Trophoblast cell (in vitro differentiated cells and primary cell): ENCODE data around the gene BPGM.

Source experiments
- DNase-seq, 2 donors: peaks; one replicate each; pipeline ENCODE4 v3.0.0-alpha.2; 2016
- H2AFZ ChIP-seq: 2 replicates; pipeline ENCODE4 v1.6.1; 2013; ENCODE audit warnings: low read length, moderate library complexity, mild to moderate bottlenecking; ENCODE audit not compliant: insufficient read depth, poor library complexity
- H2AK5ac ChIP-seq: 2 replicates; pipeline ENCODE4 v1.6.1; 2013; ENCODE audit warnings: mild to moderate bottlenecking, low read length
- H2BK120ac ChIP-seq: 2 replicates; pipeline ENCODE4 v1.6.1; 2013; ENCODE audit warnings: low read length, mild to moderate bottlenecking, moderate library complexity; ENCODE audit not compliant: insufficient read depth, poor library complexity
- H2BK12ac ChIP-seq: 2 replicates; pipeline ENCODE4 v1.6.1; 2013; ENCODE audit warnings: mild to moderate bottlenecking, low read length, moderate library complexity
- H2BK5ac ChIP-seq: 2 replicates; pipeline ENCODE4 v1.6.1; 2013; ENCODE audit warnings: low read length, low read depth, moderate library complexity, mild to moderate bottlenecking; ENCODE audit not compliant: poor library complexity
- H3K14ac ChIP-seq: 2 replicates; pipeline ENCODE4 v1.6.1; 2013; ENCODE audit warnings: mild to moderate bottlenecking, low read length
- H3K18ac ChIP-seq: 2 replicates; pipeline ENCODE4 v1.6.1; 2013; ENCODE audit warnings: mild to moderate bottlenecking, low read length
- H3K23ac ChIP-seq: 2 replicates; pipeline ENCODE4 v1.6.1; 2013; ENCODE audit warnings: low read length
- H3K27ac ChIP-seq: 2 replicates; pipeline ENCODE4 v1.5.1; 2013; ENCODE audit warnings: low read depth, mild to moderate bottlenecking, inconsistent platforms, low read length, moderate library complexity
- H3K27me3 ChIP-seq: 2 replicates; pipeline ENCODE4 v1.6.1; 2013; ENCODE audit warnings: inconsistent platforms, mild to moderate bottlenecking, low read length, moderate library complexity; ENCODE audit not compliant: insufficient read depth
- H3K36me3 ChIP-seq, 2 experiments: 1 replicate in 1 of 2; 2 replicates in 1 of 2; pipeline ENCODE4 v1.6.1; 2013; ENCODE audit warnings: low read length in 2 of 2, mild to moderate bottlenecking in 2 of 2, moderate library complexity in 1 of 2; ENCODE audit not compliant: insufficient read depth in 2 of 2, control insufficient read depth in 1 of 2
- H3K4ac ChIP-seq: 2 replicates; pipeline ENCODE4 v1.6.1; 2013; ENCODE audit warnings: low read depth, mild to moderate bottlenecking, low read length, moderate library complexity
- H3K4me1 ChIP-seq, 2 experiments: 1 replicate in 1 of 2; 2 replicates in 1 of 2; pipeline ENCODE4 v1.6.1; 2013; ENCODE audit warnings: low read length in 2 of 2, mild to moderate bottlenecking in 2 of 2, moderate library complexity in 1 of 2; ENCODE audit not compliant: insufficient read depth in 2 of 2, control insufficient read depth in 1 of 2
- H3K4me2 ChIP-seq: 2 replicates; pipeline ENCODE4 v1.6.1; 2013; ENCODE audit warnings: inconsistent platforms, mild to moderate bottlenecking, low read length, moderate library complexity
- H3K4me3 ChIP-seq: 2 replicates; pipeline ENCODE4 v1.5.1; 2013; ENCODE audit warnings: mild to moderate bottlenecking, low read depth, low read length, inconsistent platforms
- H3K79me1 ChIP-seq: one replicate; pipeline ENCODE4 v1.6.1; 2013; ENCODE audit warnings: low read length
- H3K79me2 ChIP-seq: 2 replicates; pipeline ENCODE4 v1.6.1; 2013; ENCODE audit warnings: low read length, mild to moderate bottlenecking; ENCODE audit not compliant: control insufficient read depth, insufficient read depth, poor library complexity
- H3K9ac ChIP-seq: 2 replicates; pipeline ENCODE4 v1.6.1; 2013; ENCODE audit warnings: mild to moderate bottlenecking, low read length
- H3K9me3 ChIP-seq: 2 replicates; pipeline ENCODE4 v1.6.1; 2013; ENCODE audit warnings: low read depth, mild to moderate bottlenecking, control low read depth, inconsistent platforms, low read length; ENCODE audit not compliant: insufficient read depth
- H4K12ac ChIP-seq: 2 replicates; pipeline ENCODE4 v1.6.1; 2013; ENCODE audit warnings: low read depth, mild to moderate bottlenecking, low read length, moderate library complexity
- H4K8ac ChIP-seq: 2 replicates; pipeline ENCODE4 v1.6.1; 2013; ENCODE audit warnings: low read depth, mild to moderate bottlenecking, low read length, moderate library complexity
- H4K91ac ChIP-seq: one replicate; pipeline ENCODE4 v1.6.1; 2013; ENCODE audit warnings: low read depth, mild to moderate bottlenecking, low read length, moderate library complexity
- WGBS: extraction: QIAGEN DNeasy Blood & Tissue Kit; methylation state at CpG from one replicate; pipeline ENCODE4 v1.1.7; 2013; ENCODE audit warnings: missing lambda C conversion rate; ENCODE audit not compliant: insufficient read length, insufficient coverage; ENCODE audit errors: extremely low coverage; 5-methylcytosine and 5-hydroxymethylcytosine counted together

The BPGM gene

GRCh38 chr7:134692344-134692705 is 45.7 kb downstream of the BPGM start:
- Histone ChIP-seq H2AK5ac (no peak overlapping the region), H3K18ac (no peak overlapping the region), H3K27ac (no peak overlapping the region), H3K9ac (no peak overlapping the region), H3K4me3 (no peak overlapping the region), H4K12ac (no peak overlapping the region), H3K14ac (no peak overlapping the region), H3K27me3 (no peaks in the 10 kb centered on the region), H2BK5ac (no peak overlapping the region), H3K36me3 (no peaks in the 10 kb centered on the region), H3K9me3 (no peaks in the 10 kb centered on the region), H3K4me1 (peaks cover 9 to 11% of the 10 kb centered on the region in 2 experiments), H3K4me2 (no peak overlapping the region), H4K8ac (no peak overlapping the region), H3K23ac (no peak overlapping the region), H2BK120ac (no peak overlapping the region), H2BK12ac (no peak overlapping the region), H4K91ac (no peak overlapping the region), H3K79me1 (peaks cover 15% of the 10 kb centered on the region), H3K79me2 (peaks cover 4% of the 10 kb centered on the region), H2AFZ (no peak overlapping the region), H3K4ac (no peak overlapping the region)
- WGBS = no CpG with 5 or more reads among the region's 2 CpGs
- DNase-seq = peak; percentile 79 to 82

GRCh38 chr7:134693256-134693655 is 46.6 kb downstream of the BPGM start:
- Histone ChIP-seq H3K18ac (no peak overlapping the region), H4K8ac (no peak overlapping the region), H3K79me1 (peaks cover 12% of the 10 kb centered on the region), H3K27me3 (no peaks in the 10 kb centered on the region), H2AK5ac (no peak overlapping the region), H3K27ac (no peak overlapping the region), H4K12ac (no peak overlapping the region), H4K91ac (no peak overlapping the region), H2BK120ac (no peak overlapping the region), H3K9ac (no peak overlapping the region), H3K14ac (no peak overlapping the region), H3K4me3 (no peak overlapping the region), H3K23ac (no peak overlapping the region), H2BK12ac (no peak overlapping the region), H3K36me3 (no peaks in the 10 kb centered on the region), H3K4me1 (peaks cover 9 to 11% of the 10 kb centered on the region in 2 experiments), H3K9me3 (no peaks in the 10 kb centered on the region), H3K79me2 (peaks cover 4% of the 10 kb centered on the region), H3K4me2 (no peak overlapping the region), H3K4ac (no peak overlapping the region), H2AFZ (no peak overlapping the region), H2BK5ac (no peak overlapping the region)
- no peak for DNase-seq
- no CpG with 5 or more reads among the region's 4 CpGs for WGBS

DNA sequence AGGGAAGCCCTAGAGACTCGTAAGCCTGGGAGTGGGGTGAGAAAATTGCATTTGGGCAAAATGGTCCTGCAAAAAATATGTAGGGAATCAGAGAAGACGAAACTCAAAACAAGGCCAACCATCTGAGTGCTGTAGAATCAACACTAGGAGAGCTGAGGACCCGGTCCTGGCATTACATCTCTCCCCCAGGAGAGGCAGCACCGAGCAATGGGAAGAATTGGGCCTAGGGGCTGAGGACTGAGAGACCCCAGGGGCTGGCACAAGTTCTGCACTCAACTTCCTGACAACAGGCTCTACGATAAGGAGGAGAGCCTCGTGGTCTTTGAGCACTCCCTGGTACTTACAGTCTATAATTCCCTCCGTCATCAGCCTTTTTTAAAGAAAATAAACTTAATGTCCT is 47.6 kb downstream of the BPGM start:
- no peak overlapping the region for H2AK5ac ChIP-seq
- H4K12ac ChIP-seq = no peak overlapping the region
- no peak overlapping the region for H2AFZ ChIP-seq
- H3K27me3 ChIP-seq = no peaks in the 10 kb centered on the region
- no peaks in the 10 kb centered on the region for H3K36me3 ChIP-seq
- peaks cover 4% of the 10 kb centered on the region for H3K79me2 ChIP-seq
- no peak overlapping the region for H2BK12ac ChIP-seq
- peaks cover 12% of the 10 kb centered on the region for H3K79me1 ChIP-seq
- no peak overlapping the region for H4K8ac ChIP-seq
- no peak overlapping the region for H3K23ac ChIP-seq
- H3K4me3 ChIP-seq = no peak overlapping the region
- no CpG with 5 or more reads among the region's 7 CpGs for WGBS
- no peak overlapping the region for H4K91ac ChIP-seq
- no peak overlapping the region for H3K18ac ChIP-seq
- no peak overlapping the region for H3K14ac ChIP-seq
- H2BK120ac ChIP-seq = no peak overlapping the region
- H3K4me1 ChIP-seq = peaks cover 9 to 11% of the 10 kb centered on the region in 2 experiments
- no peak overlapping the region for H3K27ac ChIP-seq
- DNase-seq = no peak
- H3K4me2 ChIP-seq = no peak overlapping the region
- H3K9me3 ChIP-seq = no peaks in the 10 kb centered on the region
- H2BK5ac ChIP-seq = no peak overlapping the region
- H3K4ac ChIP-seq = no peak overlapping the region
- no peak overlapping the region for H3K9ac ChIP-seq

- Histone ChIP-seq H3K4me2 (no peak overlapping the region), H4K8ac (no peak overlapping the region), H3K18ac (no peak overlapping the region), H3K9ac (no peak overlapping the region), H2AFZ (no peak overlapping the region), H3K27ac (no peak overlapping the region), H3K14ac (no peak overlapping the region), H4K12ac (no peak overlapping the region), H3K27me3 (no peaks in the 10 kb centered on the region), H3K36me3 (no peaks in the 10 kb centered on the region), H2BK12ac (no peak overlapping the region), H3K79me2 (peaks cover 4% of the 10 kb centered on the region), H3K79me1 (peaks cover 14% of the 10 kb centered on the region), H3K23ac (no peak overlapping the region), H3K9me3 (no peaks in the 10 kb centered on the region), H4K91ac (no peak overlapping the region), H3K4me3 (no peak overlapping the region), H2AK5ac (no peak overlapping the region), H2BK5ac (no peak overlapping the region), H3K4me1 (peaks cover 9 to 11% of the 10 kb centered on the region in 2 experiments), H3K4ac (no peak overlapping the region), H2BK120ac (no peak overlapping the region)
- no CpG with 5 or more reads among the region's 2 CpGs for WGBS
- no peak for DNase-seq
Measured at GRCh38 chr7:134694767-134695166, 48.1 kb downstream of the BPGM start.
